Thoracic aorta (tissue), 2 donors: ENCODE measurements around the gene CNN1. TPM values are rescaled to one million over a fixed set of nuclear protein-coding genes. Genes with fewer than 3 reads are reported as not detected.

Experiments used
- ATAC-seq: fragments of 150-250 bp; one replicate; pipeline ENCODE4 v1.8.0; 2017; ENCODE audit warnings: low read depth; ENCODE audit not compliant: insufficient number of reproducible peaks, low FRiP score
- DNase-seq: peaks from one replicate; pipeline ENCODE4 v3.0.0-alpha.2; 2020; ENCODE audit warnings: low spot score
- H3K27ac ChIP-seq, 2 donors: fragments of 200-600 bp; sonication (generic); 1 replicate in 1 of 2; 2 replicates in 1 of 2; pipeline ENCODE4 v1.5.1; 2016; ENCODE audit warnings: mild to moderate bottlenecking in 2 of 2, moderate library complexity in 2 of 2
- H3K27me3 ChIP-seq: fragments of 200-600 bp; sonication (generic); replicated peaks from 2 replicates; pipeline ENCODE4 v1.6.0; 2016; ENCODE audit warnings: mild to moderate bottlenecking; ENCODE audit not compliant: insufficient read depth
- H3K36me3 ChIP-seq: fragments of 200-600 bp; sonication (generic); one replicate; pipeline ENCODE4 v1.5.1; 2016
- H3K4me1 ChIP-seq, 2 donors: fragments of 200-600 bp; sonication (generic); 1 replicate in 1 of 2; 2 replicates in 1 of 2; pipeline versions ENCODE4 v1.5.1 to v1.6.0; 2016; ENCODE audit warnings: low read depth in 2 of 2, mild to moderate bottlenecking in 1 of 2; ENCODE audit not compliant: control insufficient read depth in 1 of 2
- H3K4me3 ChIP-seq: fragments of 200-600 bp; sonication (generic); 2 replicates; pipeline ENCODE4 v1.5.1; 2016; ENCODE audit warnings: mild to moderate bottlenecking
- H3K9me3 ChIP-seq: fragments of 200-600 bp; sonication (generic); 2 replicates; pipeline ENCODE4 v1.5.1; 2016
- total RNA-seq, 2 donors: library from RNA; depleted of rRNA; stranded (reverse); fragments of >200 nt; gene quantifications; one replicate each; pipeline versions ENCODE4 v1.1.0 to v1.2.3, GENCODE V29; 2016
- TF ChIP-seq, protein P1 (sequence below): fragments of 200-600 bp; sonication (generic); IDR thresholded peaks from one replicate; pipeline ENCODE4 v1.5.1; 2019; ENCODE audit warnings: antibody characterized with exemption

Gene CNN1
- total RNA-seq, 2 donors from 2014 or later, result 703 to 1,224 TPM

- Histone ChIP-seq H3K4me1 (peaks cover 0 to 17% of the 10 kb centered on the region in 2 donors), H3K36me3 (peaks cover 70% of the 10 kb centered on the region)
These were observed 9.5 kb downstream of the CNN1 start for GRCh38 chr19:11547929-11548700.

GRCh38 chr19:11549386-11549953, 10.8 kb downstream of the CNN1 start:
- H3K36me3 ChIP-seq, result peaks cover 73% of the 10 kb centered on the region
- no peak overlapping the region for H3K27ac ChIP-seq
- TF ChIP-seq, protein P1, sequence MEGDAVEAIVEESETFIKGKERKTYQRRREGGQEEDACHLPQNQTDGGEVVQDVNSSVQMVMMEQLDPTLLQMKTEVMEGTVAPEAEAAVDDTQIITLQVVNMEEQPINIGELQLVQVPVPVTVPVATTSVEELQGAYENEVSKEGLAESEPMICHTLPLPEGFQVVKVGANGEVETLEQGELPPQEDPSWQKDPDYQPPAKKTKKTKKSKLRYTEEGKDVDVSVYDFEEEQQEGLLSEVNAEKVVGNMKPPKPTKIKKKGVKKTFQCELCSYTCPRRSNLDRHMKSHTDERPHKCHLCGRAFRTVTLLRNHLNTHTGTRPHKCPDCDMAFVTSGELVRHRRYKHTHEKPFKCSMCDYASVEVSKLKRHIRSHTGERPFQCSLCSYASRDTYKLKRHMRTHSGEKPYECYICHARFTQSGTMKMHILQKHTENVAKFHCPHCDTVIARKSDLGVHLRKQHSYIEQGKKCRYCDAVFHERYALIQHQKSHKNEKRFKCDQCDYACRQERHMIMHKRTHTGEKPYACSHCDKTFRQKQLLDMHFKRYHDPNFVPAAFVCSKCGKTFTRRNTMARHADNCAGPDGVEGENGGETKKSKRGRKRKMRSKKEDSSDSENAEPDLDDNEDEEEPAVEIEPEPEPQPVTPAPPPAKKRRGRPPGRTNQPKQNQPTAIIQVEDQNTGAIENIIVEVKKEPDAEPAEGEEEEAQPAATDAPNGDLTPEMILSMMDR, result no peak
- no peaks in the 10 kb centered on the region for H3K27me3 ChIP-seq
- no peak overlapping the region for H3K4me3 ChIP-seq
- DNase-seq, result no peak
- no peaks in the 10 kb centered on the region for H3K9me3 ChIP-seq
- peaks cover 0 to 7% of the 10 kb centered on the region in 2 donors for H3K4me1 ChIP-seq
- ATAC-seq, result no peak

More at GRCh38 chr19:11547929-11548700, 9.5 kb downstream of the CNN1 start:
- TF ChIP-seq, protein P1, result no peak
- DNase-seq (no peak), ATAC-seq (no peak)
- Histone ChIP-seq H3K27ac (no peak overlapping the region), H3K4me3 (no peak overlapping the region), H3K9me3 (no peaks in the 10 kb centered on the region), H3K27me3 (no peaks in the 10 kb centered on the region)

- ATAC-seq (no peak), DNase-seq (no peak)
- H3K27ac ChIP-seq, result peak overlapping the region in 1 of 2 donors; percentile 65
- peaks cover 72% of the 10 kb centered on the region for H3K36me3 ChIP-seq
- no peak overlapping the region for H3K4me3 ChIP-seq
- no peaks in the 10 kb centered on the region for H3K27me3 ChIP-seq
- TF ChIP-seq, protein P1, result no peak
- no peaks in the 10 kb centered on the region for H3K9me3 ChIP-seq
- H3K4me1 ChIP-seq, result no peaks in the 10 kb centered on the region
These were observed 11.6 kb downstream of the CNN1 start for GRCh38 chr19:11550265-11550664.

DNA sequence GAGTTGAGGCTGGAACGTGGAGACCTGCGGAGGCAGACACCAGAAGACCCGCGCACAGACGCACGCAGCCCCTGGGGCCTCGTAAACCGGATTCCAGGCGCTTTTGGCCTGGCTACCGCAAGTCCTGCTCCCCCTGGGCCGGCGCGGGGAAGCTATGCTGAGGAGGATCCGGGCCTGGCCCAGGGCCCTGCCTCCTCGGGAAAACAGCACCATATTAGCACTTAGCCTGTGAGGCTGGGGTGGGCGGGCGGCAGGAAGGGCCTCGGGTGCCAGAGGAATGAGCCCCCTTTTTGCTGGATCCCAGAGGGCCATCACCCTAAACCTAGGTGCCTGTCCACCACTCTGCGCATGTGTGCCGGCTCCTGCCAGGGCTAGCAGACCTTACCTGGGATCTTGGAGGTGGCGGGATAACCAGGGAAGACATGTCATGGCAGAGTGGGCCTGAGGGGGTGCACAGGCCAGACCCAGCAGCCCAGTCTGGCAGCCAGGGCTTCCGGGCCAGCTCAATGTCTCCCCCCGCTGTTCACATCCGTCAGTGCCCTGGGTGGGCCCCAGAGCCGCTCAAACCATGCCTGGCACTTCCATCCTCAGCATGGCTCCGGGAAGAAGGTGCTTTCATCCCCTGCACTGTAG, 13.1 kb downstream of the CNN1 start:
- Histone ChIP-seq H3K4me3 (peak overlapping the region; percentile 10), H3K36me3 (peaks cover 62% of the 10 kb centered on the region)
- ATAC-seq, result no peak

More for the DNA sequence above, 13.1 kb downstream of the CNN1 start:
- Histone ChIP-seq H3K27ac (peak overlapping the region in 1 of 2 donors; percentile 65), H3K4me1 (peaks cover 0 to 2% of the 10 kb centered on the region in 2 donors), H3K9me3 (no peaks in the 10 kb centered on the region), H3K27me3 (no peaks in the 10 kb centered on the region)
- TF ChIP-seq, protein P1, result no peak
- DNase-seq, result no peak
